ENCODE measurements around the gene GBP4. TPM values are rescaled to one million over a fixed set of nuclear protein-coding genes. Genes with fewer than 3 reads are reported as not detected.

GBP4 gene
- total RNA-seq, 1 donor from 2014 or later: 0.35 TPM

GRCh38 chr1:89172468-89173143 is 26.1 kb downstream of the GBP4 start:
- DNase-seq (ENCODE audit: low read depth): no peak
- TF ChIP-seq CTCF (conservative IDR thresholded peaks at IDR 0.05; ENCODE audit: low read depth, low read length): no peak
- H3K4me3 ChIP-seq (ENCODE audit: low read depth, low read length): no peak overlapping the region

DNA sequence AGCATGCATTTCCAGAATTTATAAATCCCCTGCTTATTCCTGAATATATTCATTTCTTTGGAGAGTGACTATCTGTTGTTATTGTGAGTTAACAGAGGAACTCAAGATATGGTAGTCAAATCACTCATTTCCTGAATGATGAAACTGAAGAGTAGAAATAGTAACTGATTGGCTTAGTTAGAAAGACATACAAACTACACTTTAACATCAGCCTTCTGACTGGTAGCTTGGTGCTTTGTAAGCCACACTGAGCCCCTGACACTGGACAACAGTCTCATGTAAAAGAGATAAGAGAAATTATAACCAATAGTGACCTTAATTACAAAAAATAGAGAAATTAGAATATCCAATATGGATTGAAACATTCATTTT is 27.7 kb downstream of the GBP4 start:
- no peak for TF ChIP-seq CTCF (conservative IDR thresholded peaks at IDR 0.05; ENCODE audit: low read depth, low read length)
- H3K4me3 ChIP-seq (ENCODE audit: low read depth, low read length): no peak overlapping the region
- no peak for DNase-seq (ENCODE audit: low read depth)

GRCh38 chr1:89170170-89171066 is 28.3 kb downstream of the GBP4 start:
- H3K4me3 ChIP-seq (ENCODE audit: low read depth, low read length): no peak overlapping the region
- DNase-seq (ENCODE audit: low read depth): no peak
- no peak for TF ChIP-seq CTCF (conservative IDR thresholded peaks at IDR 0.05; ENCODE audit: low read depth, low read length)

- TF ChIP-seq CTCF (conservative IDR thresholded peaks at IDR 0.05; ENCODE audit: low read depth, low read length): no peak
- no peak overlapping the region for H3K4me3 ChIP-seq (ENCODE audit: low read depth, low read length)
- no peak for DNase-seq (ENCODE audit: low read depth)
These were observed 29.6 kb downstream of the GBP4 start for GRCh38 chr1:89169166-89169565.

GRCh38 chr1:89167590-89168230 is 31.0 kb downstream of the GBP4 start:
- no peak overlapping the region for H3K4me3 ChIP-seq (ENCODE audit: low read depth, low read length)
- no peak for DNase-seq (ENCODE audit: low read depth)
- TF ChIP-seq CTCF (conservative IDR thresholded peaks at IDR 0.05; ENCODE audit: low read depth, low read length): no peak

- no peak for DNase-seq (ENCODE audit: low read depth)
- no peak for TF ChIP-seq CTCF (conservative IDR thresholded peaks at IDR 0.05; ENCODE audit: low read depth, low read length)
- H3K4me3 ChIP-seq (ENCODE audit: low read depth, low read length): no peak overlapping the region
These were observed 32.0 kb downstream of the GBP4 start for GRCh38 chr1:89166705-89167104.

Measured in epithelial cell of proximal tubule (primary cell).